GM23338 (cell line): ENCODE data around the gene KCNQ5. TPM values are rescaled to one million over a fixed set of nuclear protein-coding genes. Genes with fewer than 3 reads are reported as not detected.

ENCODE experiments used
- ATAC-seq: fragments of 200-7000 bp; cut with Tn5 transposase; 3 replicates; pipeline ENCODE4 v1.9.1; 2020
- DNase-seq: peaks from one replicate; pipeline ENCODE4 v3.0.0-alpha.2; 2015; ENCODE audit warnings: low spot score
- H2AFZ ChIP-seq: fragments of 200-600 bp; sonication (generic); 2 replicates; pipeline ENCODE4 v1.8.0; 2016; ENCODE audit warnings: antibody characterized with exemption, mild to moderate bottlenecking, moderate library complexity
- H3F3A ChIP-seq: fragments of 200-600 bp; sonication (generic); replicated peaks from 2 replicates; pipeline ENCODE4 v1.8.0; 2017; ENCODE audit warnings: antibody characterized with exemption, mixed run types, low read depth
- H3K27ac ChIP-seq: fragments of 200-600 bp; sonication (generic); 2 replicates; pipeline ENCODE4 v1.6.1; 2016; ENCODE audit warnings: low read depth
- H3K27me3 ChIP-seq: fragments of 200-600 bp; sonication (generic); 2 replicates; pipeline ENCODE4 v1.8.0; 2016; ENCODE audit warnings: mild to moderate bottlenecking, mixed run types, moderate library complexity; ENCODE audit not compliant: insufficient read depth
- H3K36me3 ChIP-seq: fragments of 200-600 bp; sonication (generic); 2 replicates; pipeline ENCODE4 v1.8.0; 2016; ENCODE audit warnings: mild to moderate bottlenecking; ENCODE audit not compliant: insufficient read depth
- H3K4me1 ChIP-seq: fragments of 200-600 bp; sonication (generic); 2 replicates; pipeline ENCODE4 v1.8.0; 2016; ENCODE audit warnings: mild to moderate bottlenecking, moderate library complexity; ENCODE audit not compliant: insufficient read depth
- H3K4me2 ChIP-seq: fragments of 200-600 bp; sonication (generic); 2 replicates; pipeline ENCODE4 v1.7.1; 2017; ENCODE audit warnings: mixed run types
- H3K4me3 ChIP-seq: fragments of 200-600 bp; sonication (generic); 2 replicates; pipeline ENCODE4 v1.6.1; 2016; ENCODE audit warnings: mixed run types
- H3K79me2 ChIP-seq: fragments of 200-600 bp; sonication (generic); replicated peaks from 2 replicates; pipeline ENCODE4 v1.8.0; 2017; ENCODE audit warnings: mild to moderate bottlenecking; ENCODE audit not compliant: insufficient read depth
- H3K9me2 ChIP-seq: fragments of 200-600 bp; sonication (generic); 2 replicates; pipeline ENCODE4 v1.8.0; 2017; ENCODE audit not compliant: insufficient read depth
- H4K20me1 ChIP-seq: fragments of 200-600 bp; sonication (generic); replicated peaks from 2 replicates; pipeline ENCODE4 v1.8.0; 2017; ENCODE audit warnings: mild to moderate bottlenecking; ENCODE audit not compliant: insufficient read depth
- H3K27ac Mint-ChIP-seq: 2 replicates; pipeline ENCODE4 v1.8.0; 2020; ENCODE audit warnings: inconsistent platforms, mild to moderate bottlenecking, moderate library complexity, mixed read lengths
- H3K27me3 Mint-ChIP-seq: 3 replicates; pipeline ENCODE4 v1.8.0; 2022; ENCODE audit warnings: low read depth, mild to moderate bottlenecking, moderate library complexity, mixed read lengths, inconsistent platforms; ENCODE audit not compliant: insufficient read depth, poor library complexity
- H3K36me3 Mint-ChIP-seq: 3 replicates; pipeline ENCODE4 v1.8.0; 2021; ENCODE audit warnings: low read depth, mild to moderate bottlenecking, inconsistent platforms, moderate library complexity, mixed read lengths
- H3K4me1 Mint-ChIP-seq: 3 replicates; pipeline ENCODE4 v1.8.0; 2020; ENCODE audit warnings: mild to moderate bottlenecking, inconsistent platforms, mixed read lengths
- H3K4me3 Mint-ChIP-seq: 3 replicates; pipeline ENCODE4 v1.8.0; 2021; ENCODE audit warnings: moderate library complexity, mild to moderate bottlenecking, inconsistent platforms, mixed read lengths
- H3K9me3 Mint-ChIP-seq: 3 replicates; pipeline ENCODE4 v1.8.0; 2020; ENCODE audit warnings: moderate library complexity, mild to moderate bottlenecking, inconsistent platforms, mixed read lengths
- CREB1 ChIP-seq: fragments of 250-450 bp; sonication (Bioruptor Pico); IDR thresholded peaks from 2 replicates; pipeline ENCODE4 v1.5.0; 2020; ENCODE audit warnings: low read depth, mild to moderate bottlenecking, moderate library complexity
- CTCF ChIP-seq, 2 experiments: fragments of 200-600 bp in 1 of 2; sonication (generic) in 1 of 2; conservative IDR thresholded peaks; 2 replicates each; pipeline versions ENCODE4 v1.5.1 to v1.6.1; 2016 to 2017; ENCODE audit warnings: antibody characterized with exemption in 2 of 2, low read depth in 2 of 2, mild to moderate bottlenecking in 2 of 2, moderate library complexity in 1 of 2
- STAT1 ChIP-seq: IDR thresholded peaks from one replicate; pipeline ENCODE4 v1.6.1; 2016; ENCODE audit warnings: antibody characterized with exemption; ENCODE audit not compliant: unreplicated experiment
- ZNF331 ChIP-seq: fragments of 250-450 bp; sonication (Bioruptor Pico); IDR thresholded peaks from 2 replicates; pipeline ENCODE4 v1.5.0; 2020; ENCODE audit warnings: low read depth, mild to moderate bottlenecking, moderate library complexity
- ZNF462 ChIP-seq: fragments of 250-450 bp; sonication (Bioruptor Pico); IDR thresholded peaks from 2 replicates; pipeline ENCODE4 v1.5.0; 2020; ENCODE audit warnings: mild to moderate bottlenecking, moderate library complexity
- polyA plus RNA-seq: library from polyadenylated mRNA; unstranded; fragments of >200 nt; fragmentation: Nextera tagmentation; extraction: Ambion mirVana; gene quantifications from 2 replicates; pipeline ENCODE4 v1.2.1, GENCODE V29; 2016
- total RNA-seq: library from RNA; depleted of rRNA; stranded (reverse); fragments of >200 nt; shearing (Covaris generic); gene quantifications from 2 replicates; pipeline ENCODE4 v1.2.3, GENCODE V29; 2014

The KCNQ5 gene
- total and polyA plus RNA-seq, 2 experiments from 2014 or later, result 0.68 to 0.87 TPM

DNA sequence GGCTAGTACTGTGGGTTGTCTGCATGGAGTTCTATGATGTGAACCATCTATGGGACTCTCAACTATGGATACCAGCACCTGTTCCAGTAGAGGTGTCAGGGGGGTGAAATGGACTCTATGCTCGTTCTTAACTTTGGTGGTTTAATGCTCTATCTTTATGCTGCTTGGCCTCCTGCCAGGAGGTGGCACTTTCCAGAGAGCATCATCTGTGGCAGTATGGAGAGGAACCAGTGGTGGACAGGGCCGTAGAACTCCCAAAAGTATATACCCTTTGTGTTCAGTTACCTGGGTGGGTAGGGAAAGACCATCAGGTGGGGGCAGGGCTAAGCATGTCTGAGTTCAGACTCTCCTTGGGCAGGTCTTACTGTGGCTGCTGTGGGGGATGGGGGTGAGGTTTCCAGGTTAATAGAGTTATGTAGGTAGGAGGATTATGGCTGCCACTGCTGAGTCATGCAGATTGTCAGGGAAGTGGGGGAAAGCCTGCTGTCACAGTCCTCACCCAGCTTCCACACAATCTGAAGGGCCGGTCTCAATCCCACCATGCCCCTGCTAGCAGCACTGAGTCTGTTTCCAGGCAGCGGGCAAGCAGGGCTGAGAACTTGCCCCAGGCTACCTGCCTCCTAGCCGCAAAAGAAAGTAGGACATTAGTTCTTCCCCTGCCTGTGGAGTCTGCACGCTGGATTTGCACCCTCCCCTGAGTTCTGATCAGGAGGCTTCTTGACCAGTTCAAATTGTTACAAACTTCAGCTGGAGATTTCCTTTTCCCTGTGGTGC lies 284.0 kb downstream of the KCNQ5 start:
- no peak overlapping the region for H3K4me3 Mint-ChIP-seq
- no peaks in the 10 kb centered on the region for H3K79me2 ChIP-seq
- H3K4me2 ChIP-seq, result no peak overlapping the region
- DNase-seq (no peak), ATAC-seq (no peak)
- no peaks in the 10 kb centered on the region; the same call in 2 of the 3 replicates for H3K36me3 Mint-ChIP-seq
- H3K4me1 ChIP-seq, result no peaks in the 10 kb centered on the region
- H3K4me1 Mint-ChIP-seq, result no peaks in the 10 kb centered on the region
- no peaks in the 10 kb centered on the region for H4K20me1 ChIP-seq
- TF ChIP-seq ZNF462 (CRISPR knock-in tag), result no peak
- no peak for TF ChIP-seq ZNF331
- TF ChIP-seq CTCF (conservative IDR thresholded peaks at IDR 0.05; ENCODE audit: low read depth in 2 of 2), result no peak
- no peak for TF ChIP-seq CREB1 (CRISPR knock-in tag)
- no peak for TF ChIP-seq STAT1
- H3K27me3 Mint-ChIP-seq, result no peaks in the 10 kb centered on the region
- 0 out of 2 replicates have a peak, but pooled peaks cover 4% of the 10 kb centered on the region for H3K9me2 ChIP-seq
- H3K36me3 ChIP-seq, result no peaks in the 10 kb centered on the region
- no peak overlapping the region for H3K27ac ChIP-seq
- H3K9me3 Mint-ChIP-seq, result no peaks in the 10 kb centered on the region; the same call in 2 of the 3 replicates
- no peak overlapping the region for H3K4me3 ChIP-seq
- H3K27me3 ChIP-seq, result no peaks in the 10 kb centered on the region
- H3F3A ChIP-seq, result no peaks in the 10 kb centered on the region
- no peak overlapping the region for H2AFZ ChIP-seq
- no peak overlapping the region; the same call in 1 of the 2 replicates for H3K27ac Mint-ChIP-seq
